Adrenal gland (tissue), 5 donors: ENCODE measurements around the gene FLT3LG.

ENCODE experiments used
- POLR2A ChIP-seq, 2 donors: fragments of 450-650 bp; IDR thresholded peaks; one replicate each; pipeline ENCODE4 v1.6.1; 2017; ENCODE audit warnings: antibody characterized with exemption in 2 of 2, mild to moderate bottlenecking in 2 of 2, moderate library complexity in 1 of 2
- TF ChIP-seq, protein P1 (sequence below), 6 experiments: fragments of 450-650 bp in 4 of 6; fragments of 200-600 bp in 2 of 6; sonication (generic) in 1 of 6; IDR thresholded peaks; 1 replicate in 5 of 6; 2 replicates in 1 of 6; pipeline versions ENCODE4 v1.5.1 to v1.8.0; 2016 to 2021; ENCODE audit warnings: antibody characterized with exemption in 6 of 6, mild to moderate bottlenecking in 2 of 6, moderate library complexity in 1 of 6
- donor health status: DM: no; HTN: no; CAD: no.

DNA sequence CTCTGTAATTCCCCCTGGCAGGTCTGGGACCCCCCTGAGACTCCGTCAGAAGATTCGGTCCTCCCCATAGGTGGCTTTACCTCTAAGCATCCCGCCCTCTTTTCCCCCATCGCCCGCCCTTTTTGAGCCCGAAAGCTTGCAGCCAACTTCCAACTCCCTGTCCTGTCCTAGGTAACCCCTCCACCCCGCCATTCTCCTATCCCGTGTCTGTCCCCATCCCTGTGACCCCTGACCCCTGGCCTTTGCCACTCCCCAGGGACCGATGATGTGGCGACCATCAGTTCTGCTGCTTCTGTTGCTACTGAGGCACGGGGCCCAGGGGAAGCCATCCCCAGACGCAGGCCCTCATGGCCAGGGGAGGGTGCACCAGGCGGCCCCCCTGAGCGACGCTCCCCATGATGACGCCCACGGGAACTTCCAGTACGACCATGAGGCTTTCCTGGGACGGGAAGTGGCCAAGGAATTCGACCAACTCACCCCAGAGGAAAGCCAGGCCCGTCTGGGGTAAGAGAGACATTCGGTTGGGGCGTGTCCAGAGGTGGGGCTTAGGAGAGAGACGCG lies 54.3 kb downstream of the FLT3LG start:
- TF ChIP-seq, protein P1, sequence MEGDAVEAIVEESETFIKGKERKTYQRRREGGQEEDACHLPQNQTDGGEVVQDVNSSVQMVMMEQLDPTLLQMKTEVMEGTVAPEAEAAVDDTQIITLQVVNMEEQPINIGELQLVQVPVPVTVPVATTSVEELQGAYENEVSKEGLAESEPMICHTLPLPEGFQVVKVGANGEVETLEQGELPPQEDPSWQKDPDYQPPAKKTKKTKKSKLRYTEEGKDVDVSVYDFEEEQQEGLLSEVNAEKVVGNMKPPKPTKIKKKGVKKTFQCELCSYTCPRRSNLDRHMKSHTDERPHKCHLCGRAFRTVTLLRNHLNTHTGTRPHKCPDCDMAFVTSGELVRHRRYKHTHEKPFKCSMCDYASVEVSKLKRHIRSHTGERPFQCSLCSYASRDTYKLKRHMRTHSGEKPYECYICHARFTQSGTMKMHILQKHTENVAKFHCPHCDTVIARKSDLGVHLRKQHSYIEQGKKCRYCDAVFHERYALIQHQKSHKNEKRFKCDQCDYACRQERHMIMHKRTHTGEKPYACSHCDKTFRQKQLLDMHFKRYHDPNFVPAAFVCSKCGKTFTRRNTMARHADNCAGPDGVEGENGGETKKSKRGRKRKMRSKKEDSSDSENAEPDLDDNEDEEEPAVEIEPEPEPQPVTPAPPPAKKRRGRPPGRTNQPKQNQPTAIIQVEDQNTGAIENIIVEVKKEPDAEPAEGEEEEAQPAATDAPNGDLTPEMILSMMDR (IDR thresholded peaks at IDR 0.05) = no peak
- no peak for TF ChIP-seq POLR2A (IDR thresholded peaks at IDR 0.05)
